ENCODE results near the gene S100A3. TPM values are rescaled to one million over a fixed set of nuclear protein-coding genes. Genes with fewer than 3 reads are reported as not detected.

Gene S100A3
- total RNA-seq, 1 experiment from 2014 or later, result 90.0 TPM

GRCh38 chr1:153553830-153554541 lies 4.9 kb upstream of the S100A3 start:
- POLR2A ChIA-PET, result interaction anchor here (1.2 to 36.1 kb wide), 6 partner anchors 1 to 62 kb away, joined by 3 to 2106 read pairs (median 12); partner anchors contain the start of genes S100A14, S100A2, S100A3 and S100A4
- H3K9me3 Mint-ChIP-seq (ENCODE audit: unreplicated experiment), result no peaks in the 10 kb centered on the region
- H3K36me3 Mint-ChIP-seq (ENCODE audit: insufficient read depth, unreplicated experiment), result peaks cover 61% of the 10 kb centered on the region
- H3K27me3 Mint-ChIP-seq (ENCODE audit: insufficient read depth, unreplicated experiment), result no peaks in the 10 kb centered on the region
- H3K4me1 Mint-ChIP-seq (ENCODE audit: insufficient read depth, unreplicated experiment), result peaks cover 27% of the 10 kb centered on the region
- DNase-seq (ENCODE audit: unreplicated experiment), result no peak
- TF ChIP-seq CTCF (IDR thresholded peaks at IDR 0.05; ENCODE audit: unreplicated experiment), result no peak
- intact Hi-C loops (cut with micrococcal nuclease), result no loop called here
- H3K4me3 Mint-ChIP-seq (ENCODE audit: unreplicated experiment), result no peak overlapping the region
- CTCF ChIA-PET, result interaction anchor here (0.6 to 13.1 kb wide), 7 partner anchors 9 to 59 kb away, joined by 3 to 146 read pairs (median 3); partner anchors contain the start of gene S100A6
- no TSS peak for BruUV-seq (replicated peaks)
- H3K27ac Mint-ChIP-seq (ENCODE audit: low read depth, unreplicated experiment), result peak overlapping the region; percentile 17

- POLR2A ChIA-PET, result interaction anchor here (2.6 to 36.1 kb wide), 4 partner anchors 2 to 37 kb away, joined by 9 to 2106 read pairs (median 1061); partner anchors contain the start of genes S100A2, S100A3, S100A4 and S100A5
- no peaks in the 10 kb centered on the region for H3K9me3 Mint-ChIP-seq (ENCODE audit: unreplicated experiment)
- intact Hi-C loops (cut with micrococcal nuclease), result no loop called here
- no peak overlapping the region for H3K4me3 Mint-ChIP-seq (ENCODE audit: unreplicated experiment)
- peak overlapping the region; percentile 17 for H3K27ac Mint-ChIP-seq (ENCODE audit: low read depth, unreplicated experiment)
- H3K36me3 Mint-ChIP-seq (ENCODE audit: insufficient read depth, unreplicated experiment), result peaks cover 52% of the 10 kb centered on the region
- H3K4me1 Mint-ChIP-seq (ENCODE audit: insufficient read depth, unreplicated experiment), result peaks cover 31% of the 10 kb centered on the region
- H3K27me3 Mint-ChIP-seq (ENCODE audit: insufficient read depth, unreplicated experiment), result no peaks in the 10 kb centered on the region
- no TSS peak for BruUV-seq (replicated peaks)
- CTCF ChIA-PET, result interaction anchor here (0.8 to 13.1 kb wide), 7 partner anchors 8 to 58 kb away, joined by 4 to 146 read pairs (median 6); partner anchors contain the start of genes S100A2 and S100A6
- DNase-seq (ENCODE audit: unreplicated experiment), result no peak
- no peak for TF ChIP-seq CTCF (IDR thresholded peaks at IDR 0.05; ENCODE audit: unreplicated experiment)
Observed at GRCh38 chr1:153553096-153553495, 4.0 kb upstream of the S100A3 start.

GRCh38 chr1:153552335-153552734 lies 3.3 kb upstream of the S100A3 start:
- BruUV-seq (replicated peaks), result no TSS peak
- H3K27ac Mint-ChIP-seq (ENCODE audit: low read depth, unreplicated experiment), result peak overlapping the region; percentile 20
- CTCF ChIA-PET, result interaction anchor here (0.6 to 13.1 kb wide), 5 partner anchors 10 to 434 kb away, joined by 3 to 146 read pairs (median 26); partner anchors contain the start of genes RAB13 and S100A6
- H3K9me3 Mint-ChIP-seq (ENCODE audit: unreplicated experiment), result no peaks in the 10 kb centered on the region
- intact Hi-C loops (cut with micrococcal nuclease), result no loop called here
- POLR2A ChIA-PET, result interaction anchor here (2.6 to 36.1 kb wide), 5 partner anchors 2 to 41 kb away, joined by 9 to 2106 read pairs (median 19); partner anchors contain the start of genes S100A2, S100A3, S100A4 and S100A5
- no peak overlapping the region for H3K4me3 Mint-ChIP-seq (ENCODE audit: unreplicated experiment)
- peaks cover 45% of the 10 kb centered on the region for H3K36me3 Mint-ChIP-seq (ENCODE audit: insufficient read depth, unreplicated experiment)
- DNase-seq (ENCODE audit: unreplicated experiment), result no peak
- TF ChIP-seq CTCF (IDR thresholded peaks at IDR 0.05; ENCODE audit: unreplicated experiment), result peak; percentile 11
- no peaks in the 10 kb centered on the region for H3K27me3 Mint-ChIP-seq (ENCODE audit: insufficient read depth, unreplicated experiment)
- H3K4me1 Mint-ChIP-seq (ENCODE audit: insufficient read depth, unreplicated experiment), result peaks cover 31% of the 10 kb centered on the region

GRCh38 chr1:153550827-153551500 lies 1.9 kb upstream of the S100A3 start:
- H3K4me3 Mint-ChIP-seq (ENCODE audit: unreplicated experiment), result no peak overlapping the region
- H3K4me1 Mint-ChIP-seq (ENCODE audit: insufficient read depth, unreplicated experiment), result peaks cover 37% of the 10 kb centered on the region
- H3K9me3 Mint-ChIP-seq (ENCODE audit: unreplicated experiment), result no peaks in the 10 kb centered on the region
- H3K36me3 Mint-ChIP-seq (ENCODE audit: insufficient read depth, unreplicated experiment), result peaks cover 33% of the 10 kb centered on the region
- TSS peak; percentile 5 for BruUV-seq (replicated peaks)
- H3K27ac Mint-ChIP-seq (ENCODE audit: low read depth, unreplicated experiment), result peak overlapping the region; percentile 50
- intact Hi-C loops (cut with micrococcal nuclease), result no loop called here
- H3K27me3 Mint-ChIP-seq (ENCODE audit: insufficient read depth, unreplicated experiment), result no peaks in the 10 kb centered on the region
- no peak for DNase-seq (ENCODE audit: unreplicated experiment)
- POLR2A ChIA-PET, result interaction anchor here (0.6 to 36.1 kb wide), 9 partner anchors 4 to 1386 kb away, joined by 3 to 2106 read pairs (median 6); partner anchors contain the start of genes S100A16, S100A2, S100A3 and S100A4
- TF ChIP-seq CTCF (IDR thresholded peaks at IDR 0.05; ENCODE audit: unreplicated experiment), result no peak
- CTCF ChIA-PET, result interaction anchor here (1.0 to 13.1 kb wide), 8 partner anchors 8 to 41 kb away, joined by 3 to 146 read pairs (median 14); partner anchors contain the start of gene S100A6

Data from MCF 10A (cell line).